Endothelial cell of umbilical vein (primary cell): Measurements from ENCODE around the gene CFAP57.

Source experiments
- EZH2 ChIP-seq: IDR thresholded peaks from 2 replicates; pipeline ENCODE4 v1.6.1; 2012; ENCODE audit warnings: borderline replicate concordance, low read depth, mild to moderate bottlenecking, moderate library complexity, low read length, inconsistent platforms; ENCODE audit not compliant: severe bottlenecking
- FOS ChIP-seq: IDR thresholded peaks from 2 replicates; pipeline ENCODE4 v1.6.1; 2011; ENCODE audit warnings: mild to moderate bottlenecking, low read length, moderate library complexity, borderline replicate concordance; ENCODE audit not compliant: insufficient read depth
- JUN ChIP-seq: IDR thresholded peaks from 2 replicates; pipeline ENCODE4 v1.6.1; 2011; ENCODE audit warnings: borderline replicate concordance, low read depth; ENCODE audit not compliant: insufficient read length, insufficient read depth
- MYC ChIP-seq: IDR thresholded peaks from one replicate; pipeline ENCODE4 v1.6.1; 2011; ENCODE audit warnings: mild to moderate bottlenecking, low read depth, low read length
- POLR2A ChIP-seq: IDR thresholded peaks from 2 replicates; pipeline ENCODE4 v1.6.1; 2012; ENCODE audit warnings: low read depth, mild to moderate bottlenecking, control low read depth, low read length
- POLR2AphosphoS5 ChIP-seq: IDR thresholded peaks from 2 replicates; pipeline ENCODE4 v1.6.1; 2012; ENCODE audit warnings: low read depth, mild to moderate bottlenecking, control low read depth, low read length, moderate library complexity; ENCODE audit not compliant: insufficient read depth
- TF ChIP-seq, protein P1 (sequence below), 2 donors: IDR thresholded peaks; 1 replicate in 1 of 2; 2 replicates in 1 of 2; pipeline ENCODE4 v1.5.1; 2011; ENCODE audit warnings: low read length in 2 of 2, mild to moderate bottlenecking in 2 of 2, moderate library complexity in 2 of 2, control low read depth in 1 of 2, inconsistent platforms in 1 of 2, low read depth in 1 of 2; ENCODE audit not compliant: insufficient read depth in 1 of 2; ENCODE audit errors: extremely low read depth in 1 of 2
- TF ChIP-seq, protein P2 (sequence below): IDR thresholded peaks from 2 replicates; pipeline ENCODE4 v1.6.1; 2011; ENCODE audit not compliant: insufficient read depth, insufficient read length

DNA sequence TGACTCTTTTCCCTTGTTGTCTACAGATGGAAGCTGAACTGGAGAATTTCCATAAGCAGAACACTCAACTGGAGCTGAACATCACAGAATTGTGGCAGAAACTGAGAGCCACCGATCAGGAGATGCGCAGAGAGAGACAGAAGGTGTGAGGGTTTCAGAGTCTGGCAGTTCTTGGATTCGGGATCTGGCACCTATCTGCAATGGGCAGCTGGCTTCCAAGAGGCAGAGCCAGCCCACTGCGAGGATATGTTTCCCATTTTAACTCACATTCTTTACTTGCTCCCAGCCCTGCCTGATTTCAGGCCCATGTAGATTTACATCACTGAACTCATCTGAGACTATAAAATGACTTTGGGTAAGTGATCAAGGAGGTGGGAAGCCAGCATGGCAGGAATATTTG, 60.4 kb downstream of the CFAP57 start:
- TF ChIP-seq, protein P1, sequence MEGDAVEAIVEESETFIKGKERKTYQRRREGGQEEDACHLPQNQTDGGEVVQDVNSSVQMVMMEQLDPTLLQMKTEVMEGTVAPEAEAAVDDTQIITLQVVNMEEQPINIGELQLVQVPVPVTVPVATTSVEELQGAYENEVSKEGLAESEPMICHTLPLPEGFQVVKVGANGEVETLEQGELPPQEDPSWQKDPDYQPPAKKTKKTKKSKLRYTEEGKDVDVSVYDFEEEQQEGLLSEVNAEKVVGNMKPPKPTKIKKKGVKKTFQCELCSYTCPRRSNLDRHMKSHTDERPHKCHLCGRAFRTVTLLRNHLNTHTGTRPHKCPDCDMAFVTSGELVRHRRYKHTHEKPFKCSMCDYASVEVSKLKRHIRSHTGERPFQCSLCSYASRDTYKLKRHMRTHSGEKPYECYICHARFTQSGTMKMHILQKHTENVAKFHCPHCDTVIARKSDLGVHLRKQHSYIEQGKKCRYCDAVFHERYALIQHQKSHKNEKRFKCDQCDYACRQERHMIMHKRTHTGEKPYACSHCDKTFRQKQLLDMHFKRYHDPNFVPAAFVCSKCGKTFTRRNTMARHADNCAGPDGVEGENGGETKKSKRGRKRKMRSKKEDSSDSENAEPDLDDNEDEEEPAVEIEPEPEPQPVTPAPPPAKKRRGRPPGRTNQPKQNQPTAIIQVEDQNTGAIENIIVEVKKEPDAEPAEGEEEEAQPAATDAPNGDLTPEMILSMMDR (IDR thresholded peaks at IDR 0.05; ENCODE audit: extremely low read depth in 1 of 2, insufficient read depth in 1 of 2, low read depth in 1 of 2, low read length in 2 of 2) = no peak
- TF ChIP-seq EZH2 = no peak
- TF ChIP-seq POLR2A = no peak
- TF ChIP-seq POLR2AphosphoS5 = no peak
- TF ChIP-seq FOS = no peak
- TF ChIP-seq, protein P2, sequence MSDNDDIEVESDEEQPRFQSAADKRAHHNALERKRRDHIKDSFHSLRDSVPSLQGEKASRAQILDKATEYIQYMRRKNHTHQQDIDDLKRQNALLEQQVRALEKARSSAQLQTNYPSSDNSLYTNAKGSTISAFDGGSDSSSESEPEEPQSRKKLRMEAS = no peak
- no peak for TF ChIP-seq MYC
- TF ChIP-seq JUN = no peak
